ENCODE data around the gene GTPBP4. TPM values are rescaled to one million over a fixed set of nuclear protein-coding genes. Genes with fewer than 3 reads are reported as not detected.

Gene GTPBP4
- total and polyA plus RNA-seq, 2 donors (not counting 1 experiment from before 2014, with no cell fraction given): 28.7 to 34.4 TPM

- Histone ChIP-seq H3K36me3 (ENCODE audit: control insufficient read depth, insufficient read depth, low read length) (peaks cover 34% of the 10 kb centered on the region), H3K27ac (ENCODE audit: insufficient read depth, low read length) (no peak overlapping the region), H3K27me3 (ENCODE audit: control insufficient read depth, insufficient read depth, low read length) (no peaks in the 10 kb centered on the region), H3K9ac (ENCODE audit: insufficient read depth, low read length) (no peak overlapping the region), H3K4me1 (ENCODE audit: control insufficient read depth, extremely low read depth, insufficient read depth, low read length) (no peaks in the 10 kb centered on the region), H4K20me1 (ENCODE audit: control insufficient read depth, extremely low read depth, insufficient read depth, low read length) (no peaks in the 10 kb centered on the region), H3K4me2 (ENCODE audit: extremely low read depth, insufficient read depth, low read length) (no peak overlapping the region), H3K79me2 (ENCODE audit: control insufficient read depth, insufficient read depth, low read length) (no peaks in the 10 kb centered on the region), H3K9me3 (ENCODE audit: control insufficient read depth, insufficient read depth, low read depth, low read length) (no peaks in the 10 kb centered on the region), H2AFZ (ENCODE audit: low read length) (no peak overlapping the region), H3K4me3 (replicated peaks in 1 of 4; ENCODE audit: control extremely low read depth in 1 of 4, insufficient read depth in 1 of 4, low read depth in 3 of 4, low read length in 4 of 4) (no peak overlapping the region)
- DNase-seq (ENCODE audit: low read depth in 2 of 2): no peak
- TF ChIP-seq CTCF (conservative IDR thresholded peaks at IDR 0.05 in 1 of 2, IDR thresholded peaks at IDR 0.05 in 1 of 2; ENCODE audit: low read depth in 1 of 2, low read length in 2 of 2) (no peak), EZH2 (IDR thresholded peaks at IDR 0.05; ENCODE audit: low read length, missing control alignments) (no peak)
Measured at GRCh38 chr10:1011696-1012095, 23.5 kb downstream of the GTPBP4 start.

GRCh38 chr10:1015688-1016087 is 27.5 kb downstream of the GTPBP4 start:
- no peak for DNase-seq (ENCODE audit: low read depth in 2 of 2)
- Histone ChIP-seq H3K36me3 (ENCODE audit: control insufficient read depth, insufficient read depth, low read length) (peaks cover 32% of the 10 kb centered on the region), H3K4me2 (ENCODE audit: extremely low read depth, insufficient read depth, low read length) (no peak overlapping the region), H3K27me3 (ENCODE audit: control insufficient read depth, insufficient read depth, low read length) (no peaks in the 10 kb centered on the region), H3K9me3 (ENCODE audit: control insufficient read depth, insufficient read depth, low read depth, low read length) (no peaks in the 10 kb centered on the region), H3K9ac (ENCODE audit: insufficient read depth, low read length) (no peak overlapping the region), H3K4me1 (ENCODE audit: control insufficient read depth, extremely low read depth, insufficient read depth, low read length) (no peaks in the 10 kb centered on the region), H4K20me1 (ENCODE audit: control insufficient read depth, extremely low read depth, insufficient read depth, low read length) (no peaks in the 10 kb centered on the region), H3K79me2 (ENCODE audit: control insufficient read depth, insufficient read depth, low read length) (no peaks in the 10 kb centered on the region), H3K4me3 (replicated peaks in 1 of 4; ENCODE audit: control extremely low read depth in 1 of 4, insufficient read depth in 1 of 4, low read depth in 3 of 4, low read length in 4 of 4) (no peak overlapping the region), H3K27ac (ENCODE audit: insufficient read depth, low read length) (no peak overlapping the region), H2AFZ (ENCODE audit: low read length) (no peak overlapping the region)
- TF ChIP-seq CTCF (conservative IDR thresholded peaks at IDR 0.05 in 1 of 2, IDR thresholded peaks at IDR 0.05 in 1 of 2; ENCODE audit: low read depth in 1 of 2, low read length in 2 of 2) (no peak), EZH2 (IDR thresholded peaks at IDR 0.05; ENCODE audit: low read length, missing control alignments) (no peak)

GRCh38 chr10:1019362-1019761 is 31.1 kb downstream of the GTPBP4 start:
- H3K27ac ChIP-seq (ENCODE audit: insufficient read depth, low read length): no peak overlapping the region
- DNase-seq (ENCODE audit: low read depth in 2 of 2): no peak
- H3K9ac ChIP-seq (ENCODE audit: insufficient read depth, low read length): no peak overlapping the region
- TF ChIP-seq EZH2 (IDR thresholded peaks at IDR 0.05; ENCODE audit: low read length, missing control alignments) (no peak), CTCF (conservative IDR thresholded peaks at IDR 0.05 in 1 of 2, IDR thresholded peaks at IDR 0.05 in 1 of 2; ENCODE audit: low read depth in 1 of 2, low read length in 2 of 2) (no peak)
- H3K36me3 ChIP-seq (ENCODE audit: control insufficient read depth, insufficient read depth, low read length): peaks cover 20% of the 10 kb centered on the region
- no peaks in the 10 kb centered on the region for H3K9me3 ChIP-seq (ENCODE audit: control insufficient read depth, insufficient read depth, low read depth, low read length)
- H3K4me1 ChIP-seq (ENCODE audit: control insufficient read depth, extremely low read depth, insufficient read depth, low read length): no peaks in the 10 kb centered on the region
- H3K4me3 ChIP-seq (replicated peaks in 1 of 4; ENCODE audit: control extremely low read depth in 1 of 4, insufficient read depth in 1 of 4, low read depth in 3 of 4, low read length in 4 of 4): no peak overlapping the region
- H2AFZ ChIP-seq (ENCODE audit: low read length): no peak overlapping the region
- no peaks in the 10 kb centered on the region for H4K20me1 ChIP-seq (ENCODE audit: control insufficient read depth, extremely low read depth, insufficient read depth, low read length)
- H3K79me2 ChIP-seq (ENCODE audit: control insufficient read depth, insufficient read depth, low read length): no peaks in the 10 kb centered on the region
- no peaks in the 10 kb centered on the region for H3K27me3 ChIP-seq (ENCODE audit: control insufficient read depth, insufficient read depth, low read length)
- no peak overlapping the region for H3K4me2 ChIP-seq (ENCODE audit: extremely low read depth, insufficient read depth, low read length)
